A549 (cell line): ENCODE data around the gene FKBP2. TPM values are rescaled to one million over a fixed set of nuclear protein-coding genes. Genes with fewer than 3 reads are reported as not detected.

Source experiments
- ATAC-seq, 2 experiments: fragments of 200-7000 bp in 1 of 2; fragments of >200 bp in 1 of 2; cut with Nextera tagmentation in 1 of 2; cut with Tn5 transposase in 1 of 2; 3 replicates each; pipeline versions ENCODE4 v1.8.0 to v1.9.1; 2018 to 2020; ENCODE audit warnings: mild to moderate bottlenecking in 1 of 2, moderate library complexity in 1 of 2
- CTCF ChIA-PET: fragments of 300-600 bp; sonication (Branson Sonifier 250); formaldehyde crosslinking; extraction: SDS; loops from one replicate; lab custom pipeline; 2021; ENCODE audit warnings: antibody characterized with exemption, inconsistent platforms; lab: Yijun Ruan, JAX
- POLR2A ChIA-PET: fragments of 350-600 bp; formaldehyde crosslinking; extraction: SDS; loops from one replicate; lab custom pipeline; 2021; ENCODE audit warnings: antibody characterized with exemption, inconsistent platforms; lab: Yijun Ruan, JAX
- DNase-seq, 2 experiments: peaks; one replicate each; pipeline versions ENCODE4 v3.0.0 to v3.0.0-alpha.2; 2011 to 2016; ENCODE audit warnings: low read depth in 1 of 2, low spot score in 1 of 2
- FAIRE-seq: peaks from 2 replicates; lab custom pipeline; 2011; peaks lifted over from hg19 to GRCh38; lab: Jason Lieb, UNC
- H3K27ac ChIP-seq, 2 experiments: fragments of >200 bp; sonication (Bioruptor Twin); formaldehyde crosslinking; 3 replicates each; pipeline ENCODE4 v1.5.1; 2016 to 2017
- H3K4me1 ChIP-seq: fragments of >200 bp; sonication (Bioruptor Twin); formaldehyde crosslinking; 3 replicates; pipeline ENCODE4 v1.6.1; 2016
- H3K4me2 ChIP-seq: fragments of >200 bp; sonication (Bioruptor Twin); formaldehyde crosslinking; 3 replicates; pipeline ENCODE4 v1.6.1; 2016
- H3K4me3 ChIP-seq: fragments of >200 bp; sonication (Bioruptor Twin); formaldehyde crosslinking; 3 replicates; pipeline ENCODE4 v1.5.1; 2016
- H3K9me3 ChIP-seq: fragments of >200 bp; sonication (Bioruptor Twin); formaldehyde crosslinking; 3 replicates; pipeline ENCODE4 v1.6.1; 2016
- CBX2 ChIP-seq: fragments of 200-600 bp; sonication (generic); IDR thresholded peaks from 2 replicates; pipeline ENCODE4 v1.6.1; 2016; ENCODE audit warnings: low read depth, mild to moderate bottlenecking, borderline replicate concordance
- CBX8 ChIP-seq: fragments of 200-600 bp; sonication (generic); IDR thresholded peaks from 2 replicates; pipeline ENCODE4 v1.6.1; 2016
- CEBPB ChIP-seq, 2 experiments: fragments of >200 bp in 1 of 2; sonication (Bioruptor Twin) in 1 of 2; formaldehyde crosslinking in 1 of 2; IDR thresholded peaks; 2 replicates each; pipeline ENCODE4 v1.6.1; 2012 to 2016
- CHD2 ChIP-seq: fragments of 150-350 bp; IDR thresholded peaks from 2 replicates; pipeline ENCODE4 v1.6.1; 2014; ENCODE audit warnings: low read length; ENCODE audit not compliant: partially characterized antibody
- EHMT2 ChIP-seq: fragments of 200-600 bp; sonication (generic); IDR thresholded peaks from 2 replicates; pipeline ENCODE4 v1.6.1; 2016; ENCODE audit warnings: antibody characterized with exemption, low read depth, mild to moderate bottlenecking, moderate library complexity
- ESRRA ChIP-seq: fragments of 150-350 bp; IDR thresholded peaks from 2 replicates; pipeline ENCODE4 v1.6.1; 2014; ENCODE audit warnings: mild to moderate bottlenecking, low read length, borderline replicate concordance
- FOSL2 ChIP-seq, 2 experiments: fragments of 450-650 bp in 1 of 2; fragments of >200 bp in 1 of 2; sonication (Bioruptor Twin) in 1 of 2; formaldehyde crosslinking; IDR thresholded peaks; 2 replicates each; pipeline versions ENCODE4 v1.5.0 to v1.6.1; 2016 to 2020; ENCODE audit warnings: mild to moderate bottlenecking in 1 of 2, moderate library complexity in 1 of 2
- FOXS1 ChIP-seq: fragments of 250-450 bp; sonication (Bioruptor Pico); IDR thresholded peaks from 2 replicates; pipeline ENCODE4 v1.5.0; 2020; ENCODE audit warnings: mild to moderate bottlenecking, moderate library complexity
- HEYL ChIP-seq: fragments of 250-450 bp; sonication (Bioruptor Pico); IDR thresholded peaks from 2 replicates; pipeline ENCODE4 v1.8.0; 2021; ENCODE audit warnings: mild to moderate bottlenecking, moderate library complexity
- JUN ChIP-seq, 2 experiments: fragments of >200 bp; sonication (Bioruptor Twin); formaldehyde crosslinking; IDR thresholded peaks; 2 replicates in 1 of 2; 3 replicates in 1 of 2; pipeline ENCODE4 v1.6.1; 2016 to 2017
- JUNB ChIP-seq: fragments of >200 bp; sonication (Bioruptor Twin); formaldehyde crosslinking; IDR thresholded peaks from 2 replicates; pipeline ENCODE4 v1.6.1; 2016
- KDM1A ChIP-seq: fragments of 200-600 bp; sonication (generic); IDR thresholded peaks from 2 replicates; pipeline ENCODE4 v1.6.1; 2016; ENCODE audit warnings: low read depth, mild to moderate bottlenecking
- MAFK ChIP-seq: fragments of 450-650 bp; IDR thresholded peaks from 2 replicates; pipeline ENCODE4 v1.6.1; 2014; ENCODE audit not compliant: partially characterized antibody
- NR3C1 ChIP-seq: fragments of >200 bp; sonication (Bioruptor Twin); formaldehyde crosslinking; IDR thresholded peaks from 3 replicates; pipeline ENCODE4 v1.6.1; 2017
- PHF8 ChIP-seq: fragments of 200-600 bp; sonication (generic); IDR thresholded peaks from 2 replicates; pipeline ENCODE4 v1.6.1; 2016; ENCODE audit warnings: low read depth, mild to moderate bottlenecking, antibody characterized with exemption, moderate library complexity, borderline replicate concordance
- POLR2AphosphoS2 ChIP-seq: conservative IDR thresholded peaks from 2 replicates; pipeline ENCODE4 v1.6.1; 2012; ENCODE audit warnings: low read length, improper control_type of control experiment, inconsistent platforms
- RAD21 ChIP-seq, 2 experiments: fragments of >200 bp in 1 of 2; sonication (Bioruptor Twin) in 1 of 2; formaldehyde crosslinking in 1 of 2; IDR thresholded peaks in 1 of 2; conservative IDR thresholded peaks in 1 of 2; 2 replicates in 1 of 2; 3 replicates in 1 of 2; pipeline ENCODE4 v1.6.1; 2012 to 2018; ENCODE audit warnings: inconsistent platforms in 1 of 2
- RARB ChIP-seq: fragments of 250-450 bp; sonication (Bioruptor Pico); IDR thresholded peaks from 2 replicates; pipeline ENCODE4 v1.8.0; 2021; ENCODE audit warnings: mild to moderate bottlenecking, moderate library complexity
- RCOR1 ChIP-seq: fragments of 150-350 bp; IDR thresholded peaks from 2 replicates; pipeline ENCODE4 v1.6.1; 2014; ENCODE audit warnings: antibody characterized with exemption, low read length, low read depth
- RFX5 ChIP-seq: fragments of 450-650 bp; IDR thresholded peaks from 2 replicates; pipeline ENCODE4 v1.7.1; 2014; ENCODE audit warnings: antibody characterized with exemption, mild to moderate bottlenecking, moderate library complexity
- SREBF2 ChIP-seq: fragments of 450-650 bp; IDR thresholded peaks from 2 replicates; pipeline ENCODE4 v1.6.1; 2014; ENCODE audit warnings: mild to moderate bottlenecking, moderate library complexity
- TP53 ChIP-seq: fragments of 250-450 bp; sonication (Bioruptor Pico); IDR thresholded peaks from 2 replicates; pipeline ENCODE4 v1.5.0; 2021; ENCODE audit warnings: mild to moderate bottlenecking, moderate library complexity
- ZFP36 ChIP-seq: fragments of 450-650 bp; IDR thresholded peaks from 2 replicates; pipeline ENCODE4 v1.6.1; 2014; ENCODE audit warnings: borderline replicate concordance; ENCODE audit not compliant: partially characterized antibody
- ZSCAN20 ChIP-seq: fragments of 250-450 bp; sonication (Bioruptor Pico); IDR thresholded peaks from 2 replicates; pipeline ENCODE4 v1.8.0; 2022; ENCODE audit warnings: mild to moderate bottlenecking, moderate library complexity
- WGBS: methylation state at CpG from one replicate; pipeline ENCODE4 v1.1.6; 2017; ENCODE audit errors: missing lambda C conversion rate; 5-methylcytosine and 5-hydroxymethylcytosine counted together
- polyA plus RNA-seq, 4 experiments: library from polyadenylated mRNA; depleted of rRNA in 3 of 4; stranded (reverse); fragments of >200 nt; fragmentation: RNase III in 1 of 4; extraction: RNeasy Plus Mini Kit Qiagen cat#74134 plus additional on column Dnase treatment in 1 of 4; gene quantifications; 2 replicates in 3 of 4; 3 replicates in 1 of 4; pipeline ENCODE4 v1.2.3, GENCODE V29; 2011 to 2017
- TF ChIP-seq, protein P1 (sequence below): fragments of 200-600 bp; sonication (generic); IDR thresholded peaks from 2 replicates; pipeline ENCODE4 v1.6.1; 2016; ENCODE audit warnings: antibody characterized with exemption, mild to moderate bottlenecking, moderate library complexity
- TF ChIP-seq, protein P2 (sequence below): fragments of 450-650 bp; IDR thresholded peaks from 2 replicates; pipeline ENCODE4 v1.6.1; 2014; ENCODE audit warnings: antibody characterized with exemption
- TF ChIP-seq, protein P3 (sequence below): IDR thresholded peaks from 2 replicates; pipeline ENCODE4 v1.6.1; 2012
- TF ChIP-seq, protein P4 (sequence below): IDR thresholded peaks from 2 replicates; pipeline ENCODE4 v1.6.1; 2012
- TF ChIP-seq, protein P5 (sequence below): IDR thresholded peaks from 2 replicates; pipeline ENCODE4 v1.6.1; 2012; ENCODE audit warnings: low read depth, borderline replicate concordance

FKBP2 gene
- polyA plus RNA-seq, 2 of the 4 experiments (the other 2 are of a cell fraction): 40.5 to 131 TPM

DNA sequence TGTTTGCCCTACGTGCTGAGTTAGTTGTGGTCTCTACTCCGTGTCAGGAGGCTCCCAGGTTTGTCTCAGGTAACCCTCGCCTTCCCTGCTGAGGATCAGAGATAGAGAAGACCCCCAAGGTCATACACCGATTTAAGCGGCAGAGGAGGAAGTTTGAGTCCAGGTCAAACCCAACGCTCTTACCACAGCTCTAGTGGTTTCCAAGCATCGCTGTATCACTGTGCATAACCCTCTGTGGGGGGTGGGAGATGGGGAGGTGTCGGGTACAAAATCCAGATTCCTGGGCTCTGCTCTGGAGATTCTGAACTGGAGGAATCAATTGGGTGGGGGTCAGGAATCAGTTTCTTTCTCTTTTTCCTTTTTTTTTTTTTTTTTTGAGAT, 9.9 kb upstream of the FKBP2 start:
- peak overlapping the region; percentile 94 for H3K4me3 ChIP-seq
- no peak for FAIRE-seq
- H3K27ac ChIP-seq: peak overlapping the region; percentile 94 to 95
- ChIA-PET POLR2A (no interaction called here), CTCF (interaction anchor here (1.5 to 2.8 kb wide), 2 partner anchors 19 to 74 kb away, joined by 4 to 14 read pairs; no protein-coding TSS in a partner anchor)
- no peak for ATAC-seq
- peaks cover 46% of the 10 kb centered on the region for H3K4me1 ChIP-seq
- no peak for DNase-seq
- H3K9me3 ChIP-seq: no peaks in the 10 kb centered on the region
- 24% methylated on average over 7 of the region's 8 CpGs for whole genome bisulfite sequencing
- H3K4me2 ChIP-seq: peak overlapping the region; percentile 98
- TF ChIP-seq, protein P1, sequence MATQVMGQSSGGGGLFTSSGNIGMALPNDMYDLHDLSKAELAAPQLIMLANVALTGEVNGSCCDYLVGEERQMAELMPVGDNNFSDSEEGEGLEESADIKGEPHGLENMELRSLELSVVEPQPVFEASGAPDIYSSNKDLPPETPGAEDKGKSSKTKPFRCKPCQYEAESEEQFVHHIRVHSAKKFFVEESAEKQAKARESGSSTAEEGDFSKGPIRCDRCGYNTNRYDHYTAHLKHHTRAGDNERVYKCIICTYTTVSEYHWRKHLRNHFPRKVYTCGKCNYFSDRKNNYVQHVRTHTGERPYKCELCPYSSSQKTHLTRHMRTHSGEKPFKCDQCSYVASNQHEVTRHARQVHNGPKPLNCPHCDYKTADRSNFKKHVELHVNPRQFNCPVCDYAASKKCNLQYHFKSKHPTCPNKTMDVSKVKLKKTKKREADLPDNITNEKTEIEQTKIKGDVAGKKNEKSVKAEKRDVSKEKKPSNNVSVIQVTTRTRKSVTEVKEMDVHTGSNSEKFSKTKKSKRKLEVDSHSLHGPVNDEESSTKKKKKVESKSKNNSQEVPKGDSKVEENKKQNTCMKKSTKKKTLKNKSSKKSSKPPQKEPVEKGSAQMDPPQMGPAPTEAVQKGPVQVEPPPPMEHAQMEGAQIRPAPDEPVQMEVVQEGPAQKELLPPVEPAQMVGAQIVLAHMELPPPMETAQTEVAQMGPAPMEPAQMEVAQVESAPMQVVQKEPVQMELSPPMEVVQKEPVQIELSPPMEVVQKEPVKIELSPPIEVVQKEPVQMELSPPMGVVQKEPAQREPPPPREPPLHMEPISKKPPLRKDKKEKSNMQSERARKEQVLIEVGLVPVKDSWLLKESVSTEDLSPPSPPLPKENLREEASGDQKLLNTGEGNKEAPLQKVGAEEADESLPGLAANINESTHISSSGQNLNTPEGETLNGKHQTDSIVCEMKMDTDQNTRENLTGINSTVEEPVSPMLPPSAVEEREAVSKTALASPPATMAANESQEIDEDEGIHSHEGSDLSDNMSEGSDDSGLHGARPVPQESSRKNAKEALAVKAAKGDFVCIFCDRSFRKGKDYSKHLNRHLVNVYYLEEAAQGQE: no peak
- TF ChIP-seq FOSL2 (IDR thresholded peaks at IDR 0.05) (no peak), FOSL2 (CRISPR knock-in tag; IDR thresholded peaks at IDR 0.05) (no peak), RCOR1 (no peak), JUN (IDR thresholded peaks at IDR 0.05) (no peak), SREBF2 (no peak), EHMT2 (no peak), FOXS1 (CRISPR knock-in tag) (no peak), NR3C1 (no peak), CBX2 (no peak), PHF8 (no peak), CHD2 (no peak)
- TF ChIP-seq, protein P2, sequence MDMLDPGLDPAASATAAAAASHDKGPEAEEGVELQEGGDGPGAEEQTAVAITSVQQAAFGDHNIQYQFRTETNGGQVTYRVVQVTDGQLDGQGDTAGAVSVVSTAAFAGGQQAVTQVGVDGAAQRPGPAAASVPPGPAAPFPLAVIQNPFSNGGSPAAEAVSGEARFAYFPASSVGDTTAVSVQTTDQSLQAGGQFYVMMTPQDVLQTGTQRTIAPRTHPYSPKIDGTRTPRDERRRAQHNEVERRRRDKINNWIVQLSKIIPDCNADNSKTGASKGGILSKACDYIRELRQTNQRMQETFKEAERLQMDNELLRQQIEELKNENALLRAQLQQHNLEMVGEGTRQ: no peak
- TF ChIP-seq, protein P3, sequence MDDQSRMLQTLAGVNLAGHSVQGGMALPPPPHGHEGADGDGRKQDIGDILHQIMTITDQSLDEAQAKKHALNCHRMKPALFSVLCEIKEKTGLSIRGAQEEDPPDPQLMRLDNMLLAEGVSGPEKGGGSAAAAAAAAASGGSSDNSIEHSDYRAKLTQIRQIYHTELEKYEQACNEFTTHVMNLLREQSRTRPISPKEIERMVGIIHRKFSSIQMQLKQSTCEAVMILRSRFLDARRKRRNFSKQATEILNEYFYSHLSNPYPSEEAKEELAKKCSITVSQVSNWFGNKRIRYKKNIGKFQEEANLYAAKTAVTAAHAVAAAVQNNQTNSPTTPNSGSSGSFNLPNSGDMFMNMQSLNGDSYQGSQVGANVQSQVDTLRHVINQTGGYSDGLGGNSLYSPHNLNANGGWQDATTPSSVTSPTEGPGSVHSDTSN: no peak
- TF ChIP-seq, protein P4, sequence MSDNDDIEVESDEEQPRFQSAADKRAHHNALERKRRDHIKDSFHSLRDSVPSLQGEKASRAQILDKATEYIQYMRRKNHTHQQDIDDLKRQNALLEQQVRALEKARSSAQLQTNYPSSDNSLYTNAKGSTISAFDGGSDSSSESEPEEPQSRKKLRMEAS: no peak
- TF ChIP-seq, all 56 proteins: peak for 0

DNA sequence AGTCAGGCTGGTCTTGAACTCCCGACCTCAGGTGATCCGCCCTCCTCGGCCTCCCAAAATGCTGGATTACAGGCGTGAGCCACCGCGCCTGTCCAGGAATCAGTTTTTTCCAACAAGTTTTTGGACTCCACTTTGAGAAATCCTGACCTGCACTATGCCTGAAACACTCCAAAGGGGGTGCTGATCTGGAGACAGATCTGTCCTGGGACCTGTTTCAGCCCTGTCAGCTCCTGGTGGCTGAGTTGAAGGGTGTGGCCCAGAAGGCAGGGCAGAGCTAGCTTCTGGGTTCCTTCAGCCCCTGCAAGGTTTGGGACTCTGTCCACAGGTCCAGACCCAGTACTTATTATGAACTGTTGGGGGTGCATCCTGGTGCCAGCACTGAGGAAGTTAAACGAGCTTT, 9.3 kb upstream of the FKBP2 start:
- DNase-seq (no peak), ATAC-seq (no peak), FAIRE-seq (no peak)
- no peaks in the 10 kb centered on the region for H3K9me3 ChIP-seq
- peaks cover 46% of the 10 kb centered on the region for H3K4me1 ChIP-seq
- POLR2A ChIA-PET: no interaction called here
- peak overlapping the region; percentile 98 for H3K4me2 ChIP-seq
- no peak overlapping the region; a peak in 1 of 6 replicates for H3K27ac ChIP-seq
- no peak overlapping the region; the same call in 2 of the 3 replicates for H3K4me3 ChIP-seq
- CTCF ChIA-PET: interaction anchor here (1.5 to 2.8 kb wide), 3 partner anchors 14 to 73 kb away, joined by 4 to 14 read pairs (median 4); no protein-coding TSS in a partner anchor
- 89% methylated on average over 7 of the region's 7 CpGs for WGBS
- TF ChIP-seq ESRRA (no peak), ZFP36 (no peak), TP53 (CRISPR knock-in tag) (no peak), CBX8 (no peak), MAFK (no peak), CBX2 (no peak), RFX5 (no peak), FOXS1 (CRISPR knock-in tag) (no peak), JUNB (no peak), RARB (CRISPR knock-in tag) (no peak), KDM1A (no peak), ZSCAN20 (CRISPR knock-in tag) (no peak), CEBPB (IDR thresholded peaks at IDR 0.05) (no peak), HEYL (CRISPR knock-in tag) (no peak), POLR2AphosphoS2 (no peak), NR3C1 (no peak), RAD21 (conservative IDR thresholded peaks at IDR 0.05 in 1 of 2, IDR thresholded peaks at IDR 0.05 in 1 of 2) (no peak)
- TF ChIP-seq, protein P5, sequence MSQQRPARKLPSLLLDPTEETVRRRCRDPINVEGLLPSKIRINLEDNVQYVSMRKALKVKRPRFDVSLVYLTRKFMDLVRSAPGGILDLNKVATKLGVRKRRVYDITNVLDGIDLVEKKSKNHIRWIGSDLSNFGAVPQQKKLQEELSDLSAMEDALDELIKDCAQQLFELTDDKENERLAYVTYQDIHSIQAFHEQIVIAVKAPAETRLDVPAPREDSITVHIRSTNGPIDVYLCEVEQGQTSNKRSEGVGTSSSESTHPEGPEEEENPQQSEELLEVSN: no peak
